K562 (cell line): ENCODE data around the gene CUL1. TPM values are rescaled to one million over a fixed set of nuclear protein-coding genes. Genes with fewer than 3 reads are reported as not detected.

Experiments used
- ATAC-seq: fragments of 200-7000 bp; cut with Tn5 transposase; 3 replicates; pipeline ENCODE4 v1.9.1; 2020; ENCODE audit warnings: moderate library complexity
- BruUV-seq: library from RNA; stranded (reverse); fragments of 400-500 nt; replicated peaks from 2 replicates; lab custom pipeline; 2021; lab: Mats Ljungman, UMichigan
- CTCF ChIA-PET: fragments of 300-600 bp; formaldehyde crosslinking; extraction: SDS; loops from one replicate; lab custom pipeline; 2021; ENCODE audit warnings: low intra/inter-chr PET ratio; lab: Yijun Ruan, JAX
- POLR2A ChIA-PET: fragments of 300-600, 350-650 bp; sonication (Branson Sonifier 250); formaldehyde crosslinking; extraction: SDS; loops from one replicate; lab custom pipeline; 2021; ENCODE audit warnings: antibody characterized with exemption, inconsistent platforms; lab: Yijun Ruan, JAX
- DNase-seq, 4 experiments: peaks; one replicate each; pipeline versions ENCODE4 v3.0.0 to v3.0.0-alpha.2; 2011 to 2018; ENCODE audit warnings: low spot score in 3 of 4, mixed read lengths in 3 of 4; ENCODE audit errors: extremely low read depth in 1 of 4
- FAIRE-seq: peaks from 2 replicates; lab custom pipeline; 2011; peaks lifted over from hg19 to GRCh38; lab: Jason Lieb, UNC
- H2AFZ ChIP-seq: 2 replicates; pipeline ENCODE4 v1.6.0; 2011; ENCODE audit warnings: low read depth, low read length, control low read depth, inconsistent platforms
- H3K27ac ChIP-seq: fragments of 200-600 bp; 3 replicates; pipeline ENCODE4 v1.8.0; 2011; ENCODE audit warnings: low read depth, mild to moderate bottlenecking, control low read depth, inconsistent platforms, low read length, moderate library complexity, mixed read lengths; ENCODE audit errors: extremely low read depth
- H3K27me3 ChIP-seq, 2 experiments: fragments of 300-600 bp in 1 of 2; 2 replicates in 1 of 2; 3 replicates in 1 of 2; pipeline versions ENCODE4 v1.6.0 to v1.8.0; 2011; ENCODE audit warnings: inconsistent platforms in 2 of 2, low read length in 2 of 2, mild to moderate bottlenecking in 1 of 2, mixed read lengths in 1 of 2, moderate library complexity in 1 of 2; ENCODE audit not compliant: control insufficient read depth in 2 of 2, insufficient read depth in 2 of 2
- H3K36me3 ChIP-seq: fragments of 300-600 bp; 3 replicates; pipeline ENCODE4 v1.8.0; 2011; ENCODE audit warnings: mild to moderate bottlenecking, low read length, inconsistent platforms; ENCODE audit not compliant: control insufficient read depth, insufficient read depth
- H3K4me1 ChIP-seq, 2 experiments: fragments of 200-600 bp in 1 of 2; replicated peaks in 1 of 2; 2 replicates in 1 of 2; 3 replicates in 1 of 2; pipeline versions ENCODE4 v1.5.1 to v1.8.0; 2011; ENCODE audit warnings: inconsistent platforms in 2 of 2, low read length in 2 of 2, mild to moderate bottlenecking in 1 of 2, mixed read lengths in 1 of 2, moderate library complexity in 1 of 2; ENCODE audit not compliant: control insufficient read depth in 2 of 2, insufficient read depth in 2 of 2
- H3K4me2 ChIP-seq: 2 replicates; pipeline ENCODE4 v1.6.1; 2011; ENCODE audit warnings: low read length, control low read depth, inconsistent platforms, mixed read lengths; ENCODE audit not compliant: insufficient read depth
- H3K4me3 ChIP-seq: fragments of 200-600 bp; sonication (generic), shearing (Covaris generic); 2 replicates; pipeline ENCODE4 v1.5.1; 2016; ENCODE audit warnings: control low read depth, inconsistent platforms
- H3K79me2 ChIP-seq: fragments of 200-600 bp; 3 replicates; pipeline ENCODE4 v1.8.0; 2011; ENCODE audit warnings: low read length, inconsistent platforms; ENCODE audit not compliant: control insufficient read depth, insufficient read depth
- H3K9ac ChIP-seq, 2 experiments: 2 replicates each; pipeline versions ENCODE4 v1.6.0 to v1.6.1; 2011; ENCODE audit warnings: low read depth in 2 of 2, low read length in 2 of 2, control low read depth in 1 of 2, inconsistent platforms in 1 of 2, mild to moderate bottlenecking in 1 of 2, mixed read lengths in 1 of 2; ENCODE audit not compliant: insufficient read depth in 1 of 2
- H3K9me1 ChIP-seq: one replicate; pipeline ENCODE4 v1.6.0; 2011; ENCODE audit warnings: inconsistent platforms, mild to moderate bottlenecking, low read length, moderate library complexity; ENCODE audit not compliant: control insufficient read depth, insufficient read depth
- H3K9me3 ChIP-seq: replicated peaks from 2 replicates; pipeline ENCODE4 v1.5.1; 2011; ENCODE audit warnings: low read depth, low read length, inconsistent platforms; ENCODE audit not compliant: control insufficient read depth, insufficient read depth
- H4K20me1 ChIP-seq: replicated peaks from 2 replicates; pipeline ENCODE4 v1.6.1; 2011; ENCODE audit warnings: low read length, inconsistent platforms, mixed read lengths; ENCODE audit not compliant: control insufficient read depth, insufficient read depth
- BRCA1 ChIP-seq, 2 experiments: fragments of 450-650 bp in 1 of 2; sonication (generic) in 1 of 2; formaldehyde crosslinking in 1 of 2; IDR thresholded peaks; 2 replicates each; pipeline versions ENCODE4 v1.5.0 to v1.6.1; 2017 to 2020; ENCODE audit warnings: mild to moderate bottlenecking in 1 of 2, missing genetic modification reagents in 1 of 2
- NR3C1 ChIP-seq: sonication (generic); formaldehyde crosslinking; IDR thresholded peaks from 2 replicates; pipeline ENCODE4 v1.8.1; 2022; ENCODE audit warnings: missing genetic modification reagents
- TSHZ1 ChIP-seq: fragments of 250-450 bp; sonication (Bioruptor Pico); IDR thresholded peaks from 2 replicates; pipeline ENCODE4 v1.4.0; 2020; ENCODE audit warnings: mild to moderate bottlenecking, moderate library complexity
- WGBS: fragments of 100-300 bp; shearing (Covaris generic); methylation state at CpG from one replicate; pipeline ENCODE4 v1.1.6; 2016; ENCODE audit warnings: low coverage, mixed read lengths; ENCODE audit not compliant: insufficient coverage; ENCODE audit errors: missing lambda C conversion rate; 5-methylcytosine and 5-hydroxymethylcytosine counted together
- in situ Hi-C: fragments of 300-500 bp; cut with MboI; formaldehyde crosslinking; loops from 4 replicates; pipeline ENCODE4 v1.15.0; 2018; ENCODE audit warnings: inconsistent platforms, mixed read lengths
- intact Hi-C: fragments of 100-400 bp; cut with micrococcal nuclease; formaldehyde crosslinking; loops from 2 replicates; pipeline ENCODE4 v1.14.2; 2022
- polyA plus RNA-seq, 8 experiments: library from polyadenylated mRNA; depleted of rRNA in 4 of 8; stranded (reverse) in 5 of 8; unstranded in 3 of 8; fragments of >200 nt; fragmentation: Nextera tagmentation in 2 of 8; fragmentation: Illumina TruSeq in 1 of 8; extraction: Ambion mirVana in 2 of 8; extraction: Trizol in 1 of 8; gene quantifications; 2 replicates each; pipeline versions ENCODE4 v1.2.1 to v1.2.3, GENCODE V29; 2011 to 2014; ENCODE audit warnings: inconsistent platforms in 1 of 8, missing spikeins in 1 of 8
- total RNA-seq, 7 experiments: library from RNA; depleted of rRNA in 6 of 7; stranded (reverse); fragments of >200 nt in 6 of 7; fragmentation: Illumina TruSeq in 2 of 7; extraction: Trizol in 2 of 7; gene quantifications; 2 replicates each; pipeline versions ENCODE4 v1.2.1 to v1.2.3, GENCODE V29; 2011 to 2021; ENCODE audit warnings: low replicate concordance in 1 of 7

The CUL1 gene
- total and polyA plus RNA-seq, 9 of the 15 experiments (the other 6 are each of a cell fraction or from before 2014, with no cell fraction given), result 31.5 to 107 (median 96.5) TPM

GRCh38 chr7:148665221-148665620 is 33.5 kb upstream of the CUL1 start:
- Histone ChIP-seq H3K27ac (no peak overlapping the region), H3K4me2 (no peak overlapping the region), H4K20me1 (no peaks in the 10 kb centered on the region), H3K4me3 (no peak overlapping the region), H3K79me2 (no peaks in the 10 kb centered on the region), H3K9ac (no peak overlapping the region), H3K4me1 (no peaks in the 10 kb centered on the region), H3K36me3 (no peaks in the 10 kb centered on the region), H2AFZ (no peak overlapping the region), H3K9me1 (no peaks in the 10 kb centered on the region), H3K27me3 (peaks cover 18 to 20% of the 10 kb centered on the region in 2 experiments), H3K9me3 (no peaks in the 10 kb centered on the region)
- ChIA-PET POLR2A (interaction anchor here (0.7 to 1.4 kb wide), 2 partner anchors 9 to 12 kb away, joined by 3 to 4 read pairs; no protein-coding TSS in a partner anchor), CTCF (interaction anchor here (0.5 kb wide), 1 partner anchor 959 kb away, joined by 3 read pairs; no protein-coding TSS in a partner anchor)
- intact Hi-C loops, result no loop called here
- 1% methylated on average over 4 of the region's 4 CpGs for WGBS
- ATAC-seq (no peak), DNase-seq (no peak), FAIRE-seq (no peak)
- no peak for TF ChIP-seq NR3C1 (CRISPR knock-in tag)
- in situ Hi-C loops, result no loop called here
- no TSS peak for BruUV-seq

DNA sequence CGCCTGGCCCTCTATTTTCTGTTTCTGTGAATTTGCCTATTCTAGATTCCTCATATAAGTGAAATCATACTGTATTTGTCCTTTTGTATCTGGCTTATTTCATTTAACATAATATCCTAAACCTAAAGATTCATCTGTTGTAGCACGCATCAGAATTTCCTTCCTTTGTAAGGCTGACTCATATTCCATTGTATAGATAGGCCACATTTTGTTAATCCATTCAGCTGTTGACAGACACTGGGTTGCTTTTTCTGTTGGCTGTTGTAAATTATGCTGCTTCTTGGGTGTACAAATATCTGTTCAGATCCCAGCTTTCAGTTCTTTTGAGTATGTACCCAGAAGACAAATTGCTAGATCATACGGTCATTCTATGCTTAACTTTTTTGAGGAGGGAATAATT is 28.8 kb upstream of the CUL1 start:
- Histone ChIP-seq H3K4me3 (no peak overlapping the region), H3K4me1 (no peaks in the 10 kb centered on the region), H3K36me3 (no peaks in the 10 kb centered on the region), H3K79me2 (no peaks in the 10 kb centered on the region), H3K9ac (no peak overlapping the region), H3K9me3 (no peaks in the 10 kb centered on the region), H3K9me1 (no peaks in the 10 kb centered on the region), H3K4me2 (no peak overlapping the region), H3K27ac (no peak overlapping the region), H4K20me1 (no peaks in the 10 kb centered on the region), H2AFZ (no peak overlapping the region), H3K27me3 (peaks cover 7 to 18% of the 10 kb centered on the region in 2 experiments)
- POLR2A ChIA-PET, result interaction anchor here (0.6 to 1.6 kb wide), 3 partner anchors 12 to 16 kb away, joined by 3 to 5 read pairs (median 3); no protein-coding TSS in a partner anchor
- in situ Hi-C loops (no loop called here), intact Hi-C loops (no loop called here)
- ATAC-seq (no peak), DNase-seq (no peak), FAIRE-seq (no peak)
- CTCF ChIA-PET, result no interaction called here
- 16% methylated on average over 3 of the region's 3 CpGs for WGBS
- BruUV-seq, result no TSS peak
- TF ChIP-seq TSHZ1 (CRISPR knock-in tag) (no peak), BRCA1 (IDR thresholded peaks at IDR 0.05) (no peak), BRCA1 (CRISPR knock-in tag; IDR thresholded peaks at IDR 0.05) (no peak)
